Neural cell (in vitro differentiated cells): Measurements from ENCODE around the gene HS3ST3B1. TPM values are rescaled to one million over a fixed set of nuclear protein-coding genes. Genes with fewer than 3 reads are reported as not detected.

Experiments used
- H2AFZ ChIP-seq: fragments of 200-600, 300-800 bp; sonication (generic), shearing (Covaris generic); 2 replicates; pipeline ENCODE4 v1.6.0; 2014; ENCODE audit warnings: low read depth, mild to moderate bottlenecking, antibody characterized with exemption, low read length, moderate library complexity
- H3F3A ChIP-seq: fragments of 200-600 bp; shearing (Covaris generic); 2 replicates; pipeline ENCODE4 v1.6.1; 2016; ENCODE audit warnings: mild to moderate bottlenecking, moderate library complexity, mixed read lengths, antibody characterized with exemption, low read length; ENCODE audit not compliant: insufficient read depth, poor library complexity, severe bottlenecking
- H3K27ac ChIP-seq: fragments of 200-600, 300-800 bp; sonication (generic), shearing (Covaris generic); 2 replicates; pipeline ENCODE4 v1.5.1; 2014; ENCODE audit warnings: mild to moderate bottlenecking, low read length, moderate library complexity
- H3K27me3 ChIP-seq: fragments of 300-800, 200-600 bp; sonication (generic), shearing (Covaris generic); 2 replicates; pipeline ENCODE4 v1.6.0; 2014; ENCODE audit warnings: mild to moderate bottlenecking, low read depth, low read length, moderate library complexity; ENCODE audit not compliant: insufficient read depth
- H3K36me3 ChIP-seq: fragments of 300-800, 200-600 bp; sonication (generic), shearing (Covaris generic); 2 replicates; pipeline ENCODE4 v1.5.1; 2014; ENCODE audit warnings: mild to moderate bottlenecking, antibody characterized with exemption, low read length, moderate library complexity; ENCODE audit not compliant: insufficient read depth
- H3K4me2 ChIP-seq: fragments of 300-800, 200-600 bp; sonication (generic), shearing (Covaris generic); 2 replicates; pipeline ENCODE4 v1.6.0; 2014; ENCODE audit warnings: mild to moderate bottlenecking, low read length
- H3K4me3 ChIP-seq: fragments of 300-800, 200-600 bp; sonication (generic), shearing (Covaris generic); 2 replicates; pipeline ENCODE4 v1.5.1; 2014; ENCODE audit warnings: mild to moderate bottlenecking, low read length, moderate library complexity
- H3K79me2 ChIP-seq: fragments of 200-600 bp; shearing (Covaris generic); replicated peaks from 2 replicates; pipeline ENCODE4 v1.6.0; 2014; ENCODE audit warnings: mild to moderate bottlenecking, low read length, moderate library complexity; ENCODE audit not compliant: insufficient read depth
- H3K9ac ChIP-seq: fragments of 300-800, 200-600 bp; sonication (generic), shearing (Covaris generic); 2 replicates; pipeline ENCODE4 v1.6.1; 2016; ENCODE audit warnings: mild to moderate bottlenecking, low read length, mixed read lengths
- H3K9me2 ChIP-seq: fragments of 200-600 bp; shearing (Covaris generic); 2 replicates; pipeline ENCODE4 v1.6.1; 2016; ENCODE audit warnings: mild to moderate bottlenecking, low read length, mixed read lengths; ENCODE audit not compliant: insufficient read depth
- H3K9me3 ChIP-seq: fragments of 200-600, 300-800 bp; sonication (generic), shearing (Covaris generic); 2 replicates; pipeline ENCODE4 v1.6.1; 2016; ENCODE audit warnings: mild to moderate bottlenecking, mixed run types, low read length, moderate library complexity, mixed read lengths
- H4K20me1 ChIP-seq: fragments of 200-600 bp; shearing (Covaris generic); 2 replicates; pipeline ENCODE4 v1.6.1; 2016; ENCODE audit warnings: mild to moderate bottlenecking, mixed run types; ENCODE audit not compliant: insufficient read depth
- EP300 ChIP-seq: fragments of 450-650 bp; conservative IDR thresholded peaks from 2 replicates; pipeline ENCODE4 v1.6.1; 2014; ENCODE audit warnings: antibody characterized with exemption, mild to moderate bottlenecking, moderate library complexity; ENCODE audit not compliant: poor library complexity, severe bottlenecking
- EZH2 ChIP-seq: fragments of 200-600, 300-800 bp; shearing (Covaris generic), sonication (generic); IDR thresholded peaks from 2 replicates; pipeline ENCODE4 v1.6.1; 2014; ENCODE audit warnings: antibody characterized with exemption, low read length, borderline replicate concordance, mild to moderate bottlenecking; ENCODE audit not compliant: insufficient read depth, poor library complexity, severe bottlenecking
- MXI1 ChIP-seq: fragments of 450-650 bp; conservative IDR thresholded peaks from 2 replicates; pipeline ENCODE4 v1.6.1; 2014; ENCODE audit warnings: antibody characterized with exemption, mild to moderate bottlenecking; ENCODE audit not compliant: poor library complexity, severe bottlenecking
- POLR2AphosphoS5 ChIP-seq: IDR thresholded peaks from 2 replicates; pipeline ENCODE4 v1.6.1; 2012
- RAD21 ChIP-seq: fragments of 450-650 bp; conservative IDR thresholded peaks from 2 replicates; pipeline ENCODE4 v1.6.1; 2014; ENCODE audit warnings: antibody characterized with exemption, mild to moderate bottlenecking, moderate library complexity
- SMC3 ChIP-seq: fragments of 450-650 bp; conservative IDR thresholded peaks from 2 replicates; pipeline ENCODE4 v1.6.1; 2014; ENCODE audit warnings: antibody characterized with exemption, mild to moderate bottlenecking, moderate library complexity; ENCODE audit not compliant: poor library complexity
- TAF1 ChIP-seq: IDR thresholded peaks from 2 replicates; pipeline ENCODE4 v1.6.1; 2012; ENCODE audit warnings: low read depth
- polyA plus RNA-seq: library from polyadenylated mRNA; depleted of rRNA; stranded (reverse); fragments of >200 nt; gene quantifications from 2 replicates; pipeline ENCODE4 v1.2.3, GENCODE V29; 2014
- TF ChIP-seq, protein P1 (sequence below): fragments of 450-650 bp; IDR thresholded peaks from 2 replicates; pipeline ENCODE4 v1.5.1; 2014; ENCODE audit warnings: antibody characterized with exemption, mild to moderate bottlenecking, moderate library complexity; ENCODE audit not compliant: poor library complexity, severe bottlenecking
- TF ChIP-seq, protein P2 (sequence below): IDR thresholded peaks from 2 replicates; pipeline ENCODE4 v1.6.1; 2012; ENCODE audit warnings: borderline replicate concordance

Gene HS3ST3B1
- polyA plus RNA-seq, 1 donor from 2014 or later = 0.58 TPM

DNA sequence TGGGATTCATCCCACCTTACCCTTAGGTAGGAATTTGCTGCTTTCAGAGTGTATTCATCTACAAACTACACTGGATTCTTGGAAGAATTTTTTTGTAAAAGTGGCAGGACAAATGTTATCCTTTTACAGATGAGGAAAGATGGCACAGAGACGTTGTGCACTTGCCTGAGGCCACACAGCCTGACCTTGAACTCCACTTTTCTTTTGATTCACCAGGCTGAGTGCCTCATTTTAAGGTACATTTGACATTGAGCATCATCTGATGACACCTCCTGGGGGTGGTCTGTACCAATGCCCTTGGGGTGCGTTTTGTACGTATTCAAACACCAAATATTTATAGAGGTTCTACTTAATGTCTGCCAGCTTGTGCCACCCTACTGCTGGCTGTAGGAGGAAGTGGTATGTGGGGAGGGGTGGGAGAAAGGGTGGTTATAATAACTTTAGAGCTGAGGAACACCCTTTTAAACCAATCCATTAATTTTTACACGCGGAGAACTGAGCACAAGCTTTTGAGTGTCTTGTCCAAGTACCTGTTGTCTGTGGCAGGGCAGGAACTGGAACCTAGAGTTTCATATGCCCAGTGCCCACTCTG is 29.1 kb downstream of the HS3ST3B1 start:
- Histone ChIP-seq H3K4me2 (no peak overlapping the region), H3K79me2 (no peaks in the 10 kb centered on the region)

DNA sequence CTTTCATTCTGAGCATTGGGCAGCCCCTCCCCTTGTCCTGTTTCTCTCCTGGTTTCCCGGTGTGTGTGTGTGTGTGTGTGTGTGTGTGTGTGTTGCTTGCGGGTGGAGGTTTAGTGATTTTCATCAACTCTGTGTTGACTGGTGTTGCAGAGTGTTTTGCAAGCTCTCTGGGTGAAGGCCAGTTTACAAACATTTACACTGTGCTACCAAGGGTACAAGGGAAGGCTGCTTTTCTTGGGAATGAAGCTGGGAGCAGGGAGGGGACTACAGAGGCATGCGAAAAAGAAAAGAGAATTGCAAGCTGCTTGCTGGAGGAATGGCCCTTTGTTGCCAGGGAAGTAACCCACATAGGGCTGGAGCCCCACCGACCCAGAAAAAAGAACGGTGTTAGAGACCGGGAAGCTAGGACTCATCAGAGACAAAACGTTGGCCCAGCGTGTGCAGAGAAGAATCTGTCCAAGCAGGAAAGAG is 29.6 kb downstream of the HS3ST3B1 start:
- TF ChIP-seq EP300 (no peak), TAF1 (no peak), SMC3 (no peak), RAD21 (no peak), EZH2 (no peak), MXI1 (no peak), POLR2AphosphoS5 (no peak)
- TF ChIP-seq, protein P1, sequence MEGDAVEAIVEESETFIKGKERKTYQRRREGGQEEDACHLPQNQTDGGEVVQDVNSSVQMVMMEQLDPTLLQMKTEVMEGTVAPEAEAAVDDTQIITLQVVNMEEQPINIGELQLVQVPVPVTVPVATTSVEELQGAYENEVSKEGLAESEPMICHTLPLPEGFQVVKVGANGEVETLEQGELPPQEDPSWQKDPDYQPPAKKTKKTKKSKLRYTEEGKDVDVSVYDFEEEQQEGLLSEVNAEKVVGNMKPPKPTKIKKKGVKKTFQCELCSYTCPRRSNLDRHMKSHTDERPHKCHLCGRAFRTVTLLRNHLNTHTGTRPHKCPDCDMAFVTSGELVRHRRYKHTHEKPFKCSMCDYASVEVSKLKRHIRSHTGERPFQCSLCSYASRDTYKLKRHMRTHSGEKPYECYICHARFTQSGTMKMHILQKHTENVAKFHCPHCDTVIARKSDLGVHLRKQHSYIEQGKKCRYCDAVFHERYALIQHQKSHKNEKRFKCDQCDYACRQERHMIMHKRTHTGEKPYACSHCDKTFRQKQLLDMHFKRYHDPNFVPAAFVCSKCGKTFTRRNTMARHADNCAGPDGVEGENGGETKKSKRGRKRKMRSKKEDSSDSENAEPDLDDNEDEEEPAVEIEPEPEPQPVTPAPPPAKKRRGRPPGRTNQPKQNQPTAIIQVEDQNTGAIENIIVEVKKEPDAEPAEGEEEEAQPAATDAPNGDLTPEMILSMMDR = no peak
- TF ChIP-seq, protein P2, sequence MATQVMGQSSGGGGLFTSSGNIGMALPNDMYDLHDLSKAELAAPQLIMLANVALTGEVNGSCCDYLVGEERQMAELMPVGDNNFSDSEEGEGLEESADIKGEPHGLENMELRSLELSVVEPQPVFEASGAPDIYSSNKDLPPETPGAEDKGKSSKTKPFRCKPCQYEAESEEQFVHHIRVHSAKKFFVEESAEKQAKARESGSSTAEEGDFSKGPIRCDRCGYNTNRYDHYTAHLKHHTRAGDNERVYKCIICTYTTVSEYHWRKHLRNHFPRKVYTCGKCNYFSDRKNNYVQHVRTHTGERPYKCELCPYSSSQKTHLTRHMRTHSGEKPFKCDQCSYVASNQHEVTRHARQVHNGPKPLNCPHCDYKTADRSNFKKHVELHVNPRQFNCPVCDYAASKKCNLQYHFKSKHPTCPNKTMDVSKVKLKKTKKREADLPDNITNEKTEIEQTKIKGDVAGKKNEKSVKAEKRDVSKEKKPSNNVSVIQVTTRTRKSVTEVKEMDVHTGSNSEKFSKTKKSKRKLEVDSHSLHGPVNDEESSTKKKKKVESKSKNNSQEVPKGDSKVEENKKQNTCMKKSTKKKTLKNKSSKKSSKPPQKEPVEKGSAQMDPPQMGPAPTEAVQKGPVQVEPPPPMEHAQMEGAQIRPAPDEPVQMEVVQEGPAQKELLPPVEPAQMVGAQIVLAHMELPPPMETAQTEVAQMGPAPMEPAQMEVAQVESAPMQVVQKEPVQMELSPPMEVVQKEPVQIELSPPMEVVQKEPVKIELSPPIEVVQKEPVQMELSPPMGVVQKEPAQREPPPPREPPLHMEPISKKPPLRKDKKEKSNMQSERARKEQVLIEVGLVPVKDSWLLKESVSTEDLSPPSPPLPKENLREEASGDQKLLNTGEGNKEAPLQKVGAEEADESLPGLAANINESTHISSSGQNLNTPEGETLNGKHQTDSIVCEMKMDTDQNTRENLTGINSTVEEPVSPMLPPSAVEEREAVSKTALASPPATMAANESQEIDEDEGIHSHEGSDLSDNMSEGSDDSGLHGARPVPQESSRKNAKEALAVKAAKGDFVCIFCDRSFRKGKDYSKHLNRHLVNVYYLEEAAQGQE = no peak

More for the DNA sequence above, 29.1 kb downstream of the HS3ST3B1 start:
- Histone ChIP-seq H4K20me1 (no peaks in the 10 kb centered on the region), H3K9ac (no peak overlapping the region), H3K27me3 (no peaks in the 10 kb centered on the region), H3K9me2 (no peaks in the 10 kb centered on the region), H3K9me3 (no peaks in the 10 kb centered on the region), H3K36me3 (no peaks in the 10 kb centered on the region), H3F3A (no peaks in the 10 kb centered on the region), H3K27ac (no peak overlapping the region), H3K4me3 (no peak overlapping the region), H2AFZ (no peak overlapping the region)
- TF ChIP-seq SMC3 (no peak), MXI1 (no peak)

More for the DNA sequence above, 29.6 kb downstream of the HS3ST3B1 start:
- Histone ChIP-seq H3K27me3 (no peaks in the 10 kb centered on the region), H3K4me2 (no peak overlapping the region), H3K27ac (no peak overlapping the region), H3K9me3 (no peaks in the 10 kb centered on the region), H2AFZ (no peak overlapping the region), H3K79me2 (no peaks in the 10 kb centered on the region), H3K36me3 (no peaks in the 10 kb centered on the region), H3K4me3 (no peak overlapping the region), H3F3A (no peaks in the 10 kb centered on the region), H3K9ac (no peak overlapping the region), H4K20me1 (no peaks in the 10 kb centered on the region), H3K9me2 (no peaks in the 10 kb centered on the region)
